ENCODE measurements around the gene WDR46.

WDR46 gene

DNA sequence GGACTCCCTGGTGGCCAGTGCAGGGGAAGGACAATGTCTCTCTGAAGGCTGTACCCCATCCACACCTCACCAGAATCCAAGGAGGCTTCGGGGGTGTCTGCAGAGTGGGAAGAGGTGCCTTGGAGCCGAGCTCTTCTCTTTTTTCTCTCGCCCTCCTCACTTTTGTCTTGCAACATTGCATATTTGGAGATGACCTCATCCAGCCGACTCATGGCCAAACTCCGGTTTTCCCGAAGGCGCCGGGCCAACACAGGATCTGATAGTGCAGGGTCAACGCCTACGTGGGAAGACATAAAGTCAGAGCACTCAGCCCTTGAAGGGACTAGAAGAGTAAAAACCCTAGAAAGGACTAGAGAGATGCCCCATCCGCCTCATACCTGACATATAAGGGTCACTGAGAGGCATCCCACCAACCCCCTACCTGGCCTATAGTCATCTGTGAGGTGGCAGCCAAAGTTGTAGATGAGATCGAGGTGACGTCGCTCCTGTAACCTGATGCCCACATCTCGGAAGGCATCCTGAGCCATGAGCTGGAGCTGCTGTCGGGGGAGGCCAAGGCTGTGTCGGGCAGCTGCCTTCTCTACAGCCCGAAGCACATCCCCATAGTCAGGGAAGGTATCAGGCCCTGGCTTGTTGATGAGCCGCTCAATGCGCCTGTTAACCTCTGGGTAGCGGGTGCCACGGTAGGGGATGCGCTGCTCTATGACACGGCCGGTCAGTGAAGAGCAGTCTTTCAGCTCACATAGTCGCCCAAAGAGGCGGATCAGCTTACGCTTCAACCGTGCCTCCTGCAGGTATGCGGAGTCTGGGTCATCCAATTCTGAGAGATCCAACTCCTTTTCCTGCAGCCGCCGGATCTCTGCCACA is 31.5 kb upstream of the WDR46 start:
- no peak for TF ChIP-seq SIN3A (IDR thresholded peaks at IDR 0.05; ENCODE audit: borderline replicate concordance, insufficient read depth, low read length)
- TF ChIP-seq FOXP2 (optimal IDR thresholded peaks at IDR 0.05; ENCODE audit: borderline replicate concordance, extremely low read depth, extremely low read length, insufficient read depth) = no peak
- no peak for TF ChIP-seq TAF1 (IDR thresholded peaks at IDR 0.05; ENCODE audit: borderline replicate concordance, insufficient read depth, low read length)
- no peak for TF ChIP-seq POLR2AphosphoS5 (IDR thresholded peaks at IDR 0.05; ENCODE audit: low read depth, low read length)
- TF ChIP-seq, protein P1, sequence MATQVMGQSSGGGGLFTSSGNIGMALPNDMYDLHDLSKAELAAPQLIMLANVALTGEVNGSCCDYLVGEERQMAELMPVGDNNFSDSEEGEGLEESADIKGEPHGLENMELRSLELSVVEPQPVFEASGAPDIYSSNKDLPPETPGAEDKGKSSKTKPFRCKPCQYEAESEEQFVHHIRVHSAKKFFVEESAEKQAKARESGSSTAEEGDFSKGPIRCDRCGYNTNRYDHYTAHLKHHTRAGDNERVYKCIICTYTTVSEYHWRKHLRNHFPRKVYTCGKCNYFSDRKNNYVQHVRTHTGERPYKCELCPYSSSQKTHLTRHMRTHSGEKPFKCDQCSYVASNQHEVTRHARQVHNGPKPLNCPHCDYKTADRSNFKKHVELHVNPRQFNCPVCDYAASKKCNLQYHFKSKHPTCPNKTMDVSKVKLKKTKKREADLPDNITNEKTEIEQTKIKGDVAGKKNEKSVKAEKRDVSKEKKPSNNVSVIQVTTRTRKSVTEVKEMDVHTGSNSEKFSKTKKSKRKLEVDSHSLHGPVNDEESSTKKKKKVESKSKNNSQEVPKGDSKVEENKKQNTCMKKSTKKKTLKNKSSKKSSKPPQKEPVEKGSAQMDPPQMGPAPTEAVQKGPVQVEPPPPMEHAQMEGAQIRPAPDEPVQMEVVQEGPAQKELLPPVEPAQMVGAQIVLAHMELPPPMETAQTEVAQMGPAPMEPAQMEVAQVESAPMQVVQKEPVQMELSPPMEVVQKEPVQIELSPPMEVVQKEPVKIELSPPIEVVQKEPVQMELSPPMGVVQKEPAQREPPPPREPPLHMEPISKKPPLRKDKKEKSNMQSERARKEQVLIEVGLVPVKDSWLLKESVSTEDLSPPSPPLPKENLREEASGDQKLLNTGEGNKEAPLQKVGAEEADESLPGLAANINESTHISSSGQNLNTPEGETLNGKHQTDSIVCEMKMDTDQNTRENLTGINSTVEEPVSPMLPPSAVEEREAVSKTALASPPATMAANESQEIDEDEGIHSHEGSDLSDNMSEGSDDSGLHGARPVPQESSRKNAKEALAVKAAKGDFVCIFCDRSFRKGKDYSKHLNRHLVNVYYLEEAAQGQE (IDR thresholded peaks at IDR 0.05; ENCODE audit: insufficient read depth in 1 of 2, low read depth in 2 of 2, low read length in 2 of 2) = no peak

DNA sequence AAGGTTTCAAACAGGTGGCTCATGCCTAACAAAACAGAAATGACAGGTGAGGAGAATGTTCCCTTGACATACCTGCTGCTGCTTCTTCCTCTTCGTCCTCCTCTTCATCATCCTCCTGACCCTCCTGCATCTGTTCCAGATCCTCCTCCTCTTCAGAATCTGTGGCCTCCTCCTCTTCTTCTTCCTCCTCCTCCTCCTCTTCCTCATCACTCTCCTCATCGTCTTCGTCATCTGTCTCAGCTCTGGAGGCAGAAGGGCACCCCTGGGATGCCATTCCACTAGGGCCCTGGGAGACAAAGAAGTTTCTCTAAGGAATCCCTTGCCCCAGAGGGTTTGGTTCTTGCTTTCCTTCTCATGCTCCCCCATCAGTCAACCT is 30.9 kb upstream of the WDR46 start:
- TF ChIP-seq TAF1 (IDR thresholded peaks at IDR 0.05; ENCODE audit: borderline replicate concordance, insufficient read depth, low read length) (no peak), POLR2AphosphoS5 (IDR thresholded peaks at IDR 0.05; ENCODE audit: low read depth, low read length) (no peak), SIN3A (IDR thresholded peaks at IDR 0.05; ENCODE audit: borderline replicate concordance, insufficient read depth, low read length) (no peak), FOXP2 (optimal IDR thresholded peaks at IDR 0.05; ENCODE audit: borderline replicate concordance, extremely low read depth, extremely low read length, insufficient read depth) (no peak)
- TF ChIP-seq, protein P1 (IDR thresholded peaks at IDR 0.05; ENCODE audit: insufficient read depth in 1 of 2, low read depth in 2 of 2, low read length in 2 of 2) = no peak

DNA sequence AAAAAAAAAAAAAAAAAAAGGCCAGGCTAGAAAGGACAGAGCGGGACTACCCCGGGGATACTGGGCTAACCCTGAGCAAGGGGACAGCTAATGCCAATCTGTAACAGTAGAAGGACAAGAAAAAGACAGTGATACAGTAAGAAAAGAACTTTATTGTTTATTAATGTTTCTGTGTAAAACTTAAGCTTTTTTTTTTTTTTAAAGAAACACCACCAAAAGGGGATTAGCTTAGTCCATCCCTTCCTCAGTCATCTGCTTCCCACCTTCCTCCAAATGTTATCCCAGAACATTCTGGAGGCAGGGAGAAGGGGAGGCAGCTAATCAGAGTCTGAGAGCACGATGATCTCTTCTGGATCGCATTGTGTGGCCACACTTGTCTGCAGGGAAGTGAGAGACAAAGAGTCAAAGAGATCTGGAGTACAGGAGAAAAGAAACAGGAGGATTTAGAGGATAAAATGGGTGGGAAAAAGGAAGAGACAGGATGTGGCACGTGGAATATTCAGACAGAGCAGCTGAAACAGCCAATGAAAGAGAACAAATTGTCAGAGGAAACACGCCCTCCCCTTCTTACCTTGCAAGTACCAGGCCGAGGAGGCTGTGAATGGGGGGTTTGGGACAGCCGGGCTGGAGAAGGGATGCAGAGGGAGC is 29.5 kb upstream of the WDR46 start:
- TF ChIP-seq, protein P1 (IDR thresholded peaks at IDR 0.05; ENCODE audit: insufficient read depth in 1 of 2, low read depth in 2 of 2, low read length in 2 of 2) = no peak
- TF ChIP-seq TAF1 (IDR thresholded peaks at IDR 0.05; ENCODE audit: borderline replicate concordance, insufficient read depth, low read length) (no peak; the same call in 1 of the 2 replicates), POLR2AphosphoS5 (IDR thresholded peaks at IDR 0.05; ENCODE audit: low read depth, low read length) (no peak), FOXP2 (optimal IDR thresholded peaks at IDR 0.05; ENCODE audit: borderline replicate concordance, extremely low read depth, extremely low read length, insufficient read depth) (no peak), SIN3A (IDR thresholded peaks at IDR 0.05; ENCODE audit: borderline replicate concordance, insufficient read depth, low read length) (no peak; the same call in 1 of the 2 replicates)

DNA sequence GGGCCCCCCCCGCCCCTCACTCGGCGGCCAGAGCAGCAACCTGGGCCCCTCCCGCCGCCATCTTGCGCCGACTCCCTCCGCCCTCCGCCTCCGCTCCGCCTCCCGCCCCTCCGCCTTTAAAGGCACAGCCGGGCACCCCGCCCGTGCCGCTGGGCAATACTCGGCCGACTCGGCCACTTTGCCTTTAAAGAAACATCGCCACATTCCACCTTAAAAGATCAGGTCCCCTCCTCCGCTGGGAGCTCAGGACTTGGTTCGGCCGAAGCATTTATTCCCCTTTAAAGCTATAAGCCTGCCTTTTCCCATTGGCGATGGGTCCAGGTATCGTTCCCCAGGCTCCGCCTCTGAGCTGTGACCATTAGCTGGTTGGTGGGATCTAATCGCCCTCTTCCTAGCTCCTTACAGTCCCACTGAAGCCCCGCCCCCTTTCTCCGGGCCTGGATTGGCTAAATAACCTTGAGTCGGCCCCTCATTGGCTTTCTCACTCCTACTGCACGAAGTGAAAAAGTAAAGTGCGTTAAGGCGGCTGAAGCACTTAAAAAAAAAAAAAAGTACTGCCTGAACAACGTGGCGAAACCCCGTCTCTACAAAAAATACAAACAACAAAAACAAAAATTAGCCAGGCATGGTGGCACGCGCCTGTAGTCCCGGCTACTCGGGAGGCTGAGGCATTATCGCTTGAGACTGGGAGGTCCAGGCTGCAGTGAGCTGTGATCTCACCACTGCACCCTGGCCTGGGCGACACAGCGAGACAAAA is 28.8 kb upstream of the WDR46 start, which contains the start of gene ZBTB22:
Gene ZBTB22 (minus strand): TSS at position 76 of the 757 bp plus-strand sequence. CDS start 828 bp downstream, outside the sequence.
- TF ChIP-seq FOXP2 (optimal IDR thresholded peaks at IDR 0.05; ENCODE audit: borderline replicate concordance, extremely low read depth, extremely low read length, insufficient read depth) = no peak
- TF ChIP-seq, protein P1 (IDR thresholded peaks at IDR 0.05; ENCODE audit: insufficient read depth in 1 of 2, low read depth in 2 of 2, low read length in 2 of 2) = no peak
- no peak; the same call in 1 of the 2 replicates for TF ChIP-seq SIN3A (IDR thresholded peaks at IDR 0.05; ENCODE audit: borderline replicate concordance, insufficient read depth, low read length)
- peak; percentile 26; the same call in 1 of the 2 replicates for TF ChIP-seq TAF1 (IDR thresholded peaks at IDR 0.05; ENCODE audit: borderline replicate concordance, insufficient read depth, low read length)
- TF ChIP-seq POLR2AphosphoS5 (IDR thresholded peaks at IDR 0.05; ENCODE audit: low read depth, low read length) = peak; percentile 25; the same call in 1 of the 2 replicates
